ENCODE measurements around the gene ARMH4. TPM values are rescaled to one million over a fixed set of nuclear protein-coding genes. Genes with fewer than 3 reads are reported as not detected.

The ARMH4 gene
- total RNA-seq, 2 donors from 2014 or later = 1.0 TPM; not detected in 1

- DNase-seq = no peak
- intact Hi-C loops (cut with DNase I) = no loop called here
- Histone ChIP-seq H3K36me3 (replicated peaks in 1 of 2; ENCODE audit: insufficient read depth in 1 of 2, low read depth in 2 of 2) (no peaks in the 10 kb centered on the region), H3K9me3 (no peaks in the 10 kb centered on the region), H3K4me1 (no peaks in the 10 kb centered on the region), H3K27me3 (no peaks in the 10 kb centered on the region), H3K27ac (no peak overlapping the region), H3K4me3 (no peak overlapping the region)
- ATAC-seq = no peak
- TF ChIP-seq POLR2A (IDR thresholded peaks at IDR 0.05) = no peak
- TF ChIP-seq CTCF (IDR thresholded peaks at IDR 0.05) = no peak
Measured at GRCh38 chr14:57976701-57977100, 175.3 kb downstream of the ARMH4 start.

- no peaks in the 10 kb centered on the region for H3K9me3 ChIP-seq
- no peak for ATAC-seq
- no peak overlapping the region for H3K4me3 ChIP-seq
- H3K36me3 ChIP-seq (replicated peaks in 1 of 2; ENCODE audit: insufficient read depth in 1 of 2, low read depth in 2 of 2) = no peaks in the 10 kb centered on the region
- WGBS, 2 donors = 25 to 30% methylated on average over 1 of the region's 1 CpG
- no peak overlapping the region for H3K27ac ChIP-seq
- no peaks in the 10 kb centered on the region for H3K27me3 ChIP-seq
- DNase-seq = no peak
- intact Hi-C loops (cut with DNase I) = no loop called here
- no peak for TF ChIP-seq CTCF (IDR thresholded peaks at IDR 0.05)
- no peak for TF ChIP-seq POLR2A (IDR thresholded peaks at IDR 0.05)
- H3K4me1 ChIP-seq = no peaks in the 10 kb centered on the region
Measured at GRCh38 chr14:57974896-57975295, 177.1 kb downstream of the ARMH4 start.

GRCh38 chr14:57970594-57970993 lies 181.4 kb downstream of the ARMH4 start:
- no peaks in the 10 kb centered on the region for H3K4me1 ChIP-seq
- no peaks in the 10 kb centered on the region for H3K9me3 ChIP-seq
- intact Hi-C loops (cut with DNase I) = no loop called here
- TF ChIP-seq POLR2A (IDR thresholded peaks at IDR 0.05) (no peak), CTCF (IDR thresholded peaks at IDR 0.05) (no peak)
- H3K36me3 ChIP-seq (replicated peaks in 1 of 2; ENCODE audit: insufficient read depth in 1 of 2, low read depth in 2 of 2) = no peaks in the 10 kb centered on the region
- DNase-seq (no peak), ATAC-seq (no peak)
- H3K27me3 ChIP-seq = no peaks in the 10 kb centered on the region
- 53 to 63% methylated on average over 3 of the region's 3 CpGs for WGBS, 2 donors
- H3K27ac ChIP-seq = no peak overlapping the region
- no peak overlapping the region for H3K4me3 ChIP-seq

- ATAC-seq (no peak), DNase-seq (no peak)
- H3K9me3 ChIP-seq = no peaks in the 10 kb centered on the region
- no peaks in the 10 kb centered on the region for H3K4me1 ChIP-seq
- intact Hi-C loops (cut with DNase I) = no loop called here
- H3K27ac ChIP-seq = no peak overlapping the region
- H3K27me3 ChIP-seq = no peaks in the 10 kb centered on the region
- H3K36me3 ChIP-seq (replicated peaks in 1 of 2; ENCODE audit: insufficient read depth in 1 of 2, low read depth in 2 of 2) = no peaks in the 10 kb centered on the region
- H3K4me3 ChIP-seq = no peak overlapping the region
- 82 to 86% methylated on average over 2 of the region's 2 CpGs for WGBS, 2 donors
- TF ChIP-seq CTCF (IDR thresholded peaks at IDR 0.05) (no peak), POLR2A (IDR thresholded peaks at IDR 0.05) (no peak)
Measured at GRCh38 chr14:57970175-57970574, 181.8 kb downstream of the ARMH4 start.

GRCh38 chr14:57963071-57963470 lies 188.9 kb downstream of the ARMH4 start:
- H3K36me3 ChIP-seq (replicated peaks in 1 of 2; ENCODE audit: insufficient read depth in 1 of 2, low read depth in 2 of 2) = no peaks in the 10 kb centered on the region
- ATAC-seq (no peak), DNase-seq (no peak)
- 50 to 75% methylated on average over 2 of the region's 2 CpGs for WGBS, 2 donors
- H3K9me3 ChIP-seq = no peaks in the 10 kb centered on the region
- no peak overlapping the region for H3K4me3 ChIP-seq
- intact Hi-C loops (cut with DNase I) = no loop called here
- TF ChIP-seq CTCF (IDR thresholded peaks at IDR 0.05) (no peak), POLR2A (IDR thresholded peaks at IDR 0.05) (no peak)
- H3K4me1 ChIP-seq = no peaks in the 10 kb centered on the region
- H3K27ac ChIP-seq = no peak overlapping the region
- no peaks in the 10 kb centered on the region for H3K27me3 ChIP-seq
